ENCODE results near the gene UNK. TPM values are rescaled to one million over a fixed set of nuclear protein-coding genes. Genes with fewer than 3 reads are reported as not detected.

UNK gene
- total and polyA plus RNA-seq, 2 of the 13 experiments (the other 11 are each of a cell fraction or from before 2014, with no cell fraction given), result 31.6 to 33.0 TPM

GRCh38 chr17:75826561-75827307 lies 42.1 kb downstream of the UNK start (continued):
- no peak; a peak in 1 of 4 replicates for TF ChIP-seq HMGXB4 (CRISPR knock-in tag; IDR thresholded peaks at IDR 0.05; ENCODE audit: borderline replicate concordance in 1 of 2, low read depth in 1 of 2)
- no peak for TF ChIP-seq EHMT2 (IDR thresholded peaks at IDR 0.05; ENCODE audit: borderline replicate concordance, low read depth, low read length)
- TF ChIP-seq ZNF441 (CRISPR knock-in tag; IDR thresholded peaks at IDR 0.05; ENCODE audit: borderline replicate concordance), result no peak
- no peak for TF ChIP-seq THRA (CRISPR knock-in tag; IDR thresholded peaks at IDR 0.05; ENCODE audit: borderline replicate concordance)
- no peak for TF ChIP-seq ZNF660 (CRISPR knock-in tag; IDR thresholded peaks at IDR 0.05; ENCODE audit: borderline replicate concordance, low read depth)
- no peak for TF ChIP-seq ZBTB39 (CRISPR knock-in tag; IDR thresholded peaks at IDR 0.05)
- peak; percentile 50; the same call in 1 of the 2 replicates for TF ChIP-seq ZNF703 (CRISPR knock-in tag; IDR thresholded peaks at IDR 0.05; ENCODE audit: borderline replicate concordance)
- no peak for TF ChIP-seq MTF1 (CRISPR knock-in tag; IDR thresholded peaks at IDR 0.05)
- no peak for TF ChIP-seq ARNT (IDR thresholded peaks at IDR 0.05)
- peak; percentile 96 for TF ChIP-seq ZBTB33 (CRISPR knock-in tag; IDR thresholded peaks at IDR 0.05)
- TF ChIP-seq CCDC6 (CRISPR knock-in tag; IDR thresholded peaks at IDR 0.05), result no peak
- no peak for TF ChIP-seq ZNF577 (CRISPR knock-in tag; IDR thresholded peaks at IDR 0.05; ENCODE audit: borderline replicate concordance, low read depth)
- no peak for TF ChIP-seq ZNF740 (CRISPR knock-in tag; IDR thresholded peaks at IDR 0.05)
- TF ChIP-seq ZMAT3 (CRISPR knock-in tag; conservative IDR thresholded peaks at IDR 0.05), result 0 out of 2 replicates have a peak, but pooled peaks have one; percentile 24
- no peak for TF ChIP-seq KMT2B (CRISPR knock-in tag; IDR thresholded peaks at IDR 0.05)
- TF ChIP-seq FOSL1 (CRISPR knock-in tag; IDR thresholded peaks at IDR 0.05; ENCODE audit: borderline replicate concordance), result no peak
- TF ChIP-seq REPIN1 (CRISPR knock-in tag; IDR thresholded peaks at IDR 0.05; ENCODE audit: borderline replicate concordance, low read depth), result no peak
- peak; percentile 48; the same call in 1 of the 2 replicates for TF ChIP-seq PATZ1 (CRISPR knock-in tag; IDR thresholded peaks at IDR 0.05)
- TF ChIP-seq ZSCAN30 (CRISPR knock-in tag; IDR thresholded peaks at IDR 0.05), result no peak

All from HepG2 (cell line).